Measurements from ENCODE around the gene ST6GAL1.

DNA sequence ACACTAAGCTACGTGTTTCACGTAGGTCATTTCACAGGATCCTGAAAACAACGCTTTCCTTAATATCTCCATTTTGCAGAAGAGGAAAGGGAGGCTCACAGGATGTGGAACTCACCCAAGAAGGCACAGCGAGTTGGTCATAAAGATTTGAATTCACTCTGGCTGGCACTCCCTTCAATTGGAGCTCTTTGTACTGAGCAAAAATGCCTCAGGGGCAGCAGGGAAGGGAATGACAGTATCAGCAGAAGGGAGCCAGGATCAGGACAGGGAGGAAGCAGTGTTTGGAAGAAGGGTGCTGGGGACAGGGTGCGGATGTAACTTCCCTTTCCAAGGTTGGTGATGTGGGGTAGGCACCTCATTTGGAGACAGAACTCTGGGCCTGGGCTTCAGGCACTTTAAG lies 1.1 kb upstream of the ST6GAL1 start:
- TF ChIP-seq, protein P1, sequence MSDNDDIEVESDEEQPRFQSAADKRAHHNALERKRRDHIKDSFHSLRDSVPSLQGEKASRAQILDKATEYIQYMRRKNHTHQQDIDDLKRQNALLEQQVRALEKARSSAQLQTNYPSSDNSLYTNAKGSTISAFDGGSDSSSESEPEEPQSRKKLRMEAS (IDR thresholded peaks at IDR 0.05): no peak
- TF ChIP-seq ZNF12 (CRISPR knock-in tag; IDR thresholded peaks at IDR 0.05) (no peak), TAF15 (IDR thresholded peaks at IDR 0.05; ENCODE audit: low read depth, low read length, poor library complexity, severe bottlenecking) (no peak), ZFX (CRISPR knock-in tag; IDR thresholded peaks at IDR 0.05; ENCODE audit: low read depth) (no peak), TARDBP (CRISPR knock-in tag; IDR thresholded peaks at IDR 0.05) (no peak), ZNF225 (CRISPR knock-in tag; IDR thresholded peaks at IDR 0.05) (no peak), FOXA1 (IDR thresholded peaks at IDR 0.05) (no peak), FOXA1 (CRISPR knock-in tag; IDR thresholded peaks at IDR 0.05) (no peak), RBM22 (optimal IDR thresholded peaks at IDR 0.05; ENCODE audit: low read length) (no peak), POLR2AphosphoS5 (IDR thresholded peaks at IDR 0.05; ENCODE audit: low read depth, low read length) (no peak), EZH2 (conservative IDR thresholded peaks at IDR 0.05; ENCODE audit: low read depth, low read length) (no peak), EP300 (IDR thresholded peaks at IDR 0.05; ENCODE audit: low read depth in 2 of 2, low read length in 2 of 2) (no peak), EP300 (CRISPR knock-in tag; IDR thresholded peaks at IDR 0.05; ENCODE audit: borderline replicate concordance) (no peak), ZNF335 (CRISPR knock-in tag; IDR thresholded peaks at IDR 0.05) (no peak)
- TF ChIP-seq, protein P2, sequence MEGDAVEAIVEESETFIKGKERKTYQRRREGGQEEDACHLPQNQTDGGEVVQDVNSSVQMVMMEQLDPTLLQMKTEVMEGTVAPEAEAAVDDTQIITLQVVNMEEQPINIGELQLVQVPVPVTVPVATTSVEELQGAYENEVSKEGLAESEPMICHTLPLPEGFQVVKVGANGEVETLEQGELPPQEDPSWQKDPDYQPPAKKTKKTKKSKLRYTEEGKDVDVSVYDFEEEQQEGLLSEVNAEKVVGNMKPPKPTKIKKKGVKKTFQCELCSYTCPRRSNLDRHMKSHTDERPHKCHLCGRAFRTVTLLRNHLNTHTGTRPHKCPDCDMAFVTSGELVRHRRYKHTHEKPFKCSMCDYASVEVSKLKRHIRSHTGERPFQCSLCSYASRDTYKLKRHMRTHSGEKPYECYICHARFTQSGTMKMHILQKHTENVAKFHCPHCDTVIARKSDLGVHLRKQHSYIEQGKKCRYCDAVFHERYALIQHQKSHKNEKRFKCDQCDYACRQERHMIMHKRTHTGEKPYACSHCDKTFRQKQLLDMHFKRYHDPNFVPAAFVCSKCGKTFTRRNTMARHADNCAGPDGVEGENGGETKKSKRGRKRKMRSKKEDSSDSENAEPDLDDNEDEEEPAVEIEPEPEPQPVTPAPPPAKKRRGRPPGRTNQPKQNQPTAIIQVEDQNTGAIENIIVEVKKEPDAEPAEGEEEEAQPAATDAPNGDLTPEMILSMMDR (CRISPR knock-in tag; IDR thresholded peaks at IDR 0.05): no peak
- TF ChIP-seq, protein P3, sequence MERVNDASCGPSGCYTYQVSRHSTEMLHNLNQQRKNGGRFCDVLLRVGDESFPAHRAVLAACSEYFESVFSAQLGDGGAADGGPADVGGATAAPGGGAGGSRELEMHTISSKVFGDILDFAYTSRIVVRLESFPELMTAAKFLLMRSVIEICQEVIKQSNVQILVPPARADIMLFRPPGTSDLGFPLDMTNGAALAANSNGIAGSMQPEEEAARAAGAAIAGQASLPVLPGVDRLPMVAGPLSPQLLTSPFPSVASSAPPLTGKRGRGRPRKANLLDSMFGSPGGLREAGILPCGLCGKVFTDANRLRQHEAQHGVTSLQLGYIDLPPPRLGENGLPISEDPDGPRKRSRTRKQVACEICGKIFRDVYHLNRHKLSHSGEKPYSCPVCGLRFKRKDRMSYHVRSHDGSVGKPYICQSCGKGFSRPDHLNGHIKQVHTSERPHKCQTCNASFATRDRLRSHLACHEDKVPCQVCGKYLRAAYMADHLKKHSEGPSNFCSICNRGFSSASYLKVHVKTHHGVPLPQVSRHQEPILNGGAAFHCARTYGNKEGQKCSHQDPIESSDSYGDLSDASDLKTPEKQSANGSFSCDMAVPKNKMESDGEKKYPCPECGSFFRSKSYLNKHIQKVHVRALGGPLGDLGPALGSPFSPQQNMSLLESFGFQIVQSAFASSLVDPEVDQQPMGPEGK (CRISPR knock-in tag; IDR thresholded peaks at IDR 0.05): no peak

Measured in HepG2 (cell line).